Astrocyte of the cerebellum (primary cell): Measurements from ENCODE around the gene ASCC3.

ENCODE experiments used
- DNase-seq: peaks from one replicate; pipeline ENCODE4 v3.0.0-alpha.2; 2011; ENCODE audit warnings: low read depth
- H3K4me3 ChIP-seq: 2 replicates; pipeline ENCODE4 v1.5.1; 2011; ENCODE audit warnings: mild to moderate bottlenecking, low read depth, low read length, moderate library complexity
- CTCF ChIP-seq: IDR thresholded peaks from 2 replicates; pipeline ENCODE4 v1.5.1; 2012; ENCODE audit warnings: low read length, low read depth, moderate library complexity, mild to moderate bottlenecking; ENCODE audit errors: missing control alignments
- in situ Hi-C: cut with HindIII; loops from 2 replicates; pipeline ENCODE4 v1.10.0; 2017; ENCODE audit warnings: low sequenced_read_pairs

Gene ASCC3

GRCh38 chr6:100599088-100599770 lies 281.9 kb downstream of the ASCC3 start:
- H3K4me3 ChIP-seq, result no peak overlapping the region
- no peak for TF ChIP-seq CTCF
- no peak for DNase-seq
- in situ Hi-C loops, result no loop called here

GRCh38 chr6:100595456-100595855 lies 285.7 kb downstream of the ASCC3 start:
- no peak for DNase-seq
- H3K4me3 ChIP-seq, result no peak overlapping the region
- TF ChIP-seq CTCF, result no peak
- in situ Hi-C loops, result no loop called here

GRCh38 chr6:100593522-100593921 lies 287.6 kb downstream of the ASCC3 start:
- no peak overlapping the region for H3K4me3 ChIP-seq
- in situ Hi-C loops, result no loop called here
- no peak for DNase-seq
- no peak for TF ChIP-seq CTCF

GRCh38 chr6:100592929-100593328 lies 288.2 kb downstream of the ASCC3 start:
- DNase-seq, result no peak
- in situ Hi-C loops, result no loop called here

GRCh38 chr6:100577425-100577824 lies 303.7 kb downstream of the ASCC3 start:
- TF ChIP-seq CTCF, result no peak
- H3K4me3 ChIP-seq, result no peak overlapping the region
- DNase-seq, result no peak
- in situ Hi-C loops, result no loop called here

More at GRCh38 chr6:100592929-100593328, 288.2 kb downstream of the ASCC3 start:
- no peak overlapping the region for H3K4me3 ChIP-seq
- no peak for TF ChIP-seq CTCF

- no peak overlapping the region for H3K4me3 ChIP-seq
These were observed 305.2 kb downstream of the ASCC3 start for GRCh38 chr6:100575921-100576320.

More at GRCh38 chr6:100575921-100576320, 305.2 kb downstream of the ASCC3 start:
- in situ Hi-C loops, result no loop called here
- no peak for TF ChIP-seq CTCF
- DNase-seq, result no peak
